HCT116 (cell line): Measurements from ENCODE around the gene DHRS11. TPM values are rescaled to one million over a fixed set of nuclear protein-coding genes. Genes with fewer than 3 reads are reported as not detected.

Source experiments
- ATAC-seq: fragments of 200-7000 bp; cut with Tn5 transposase; 2 replicates; pipeline ENCODE4 v1.9.1; 2020; ENCODE audit warnings: mild to moderate bottlenecking, moderate library complexity
- BruUV-seq: library from RNA; stranded (reverse); fragments of 400-500 nt; replicated peaks from 2 replicates; lab custom pipeline; 2021; lab: Mats Ljungman, UMichigan
- CTCF ChIA-PET: fragments of 300-600 bp; sonication (Branson Sonifier 250); formaldehyde crosslinking; loops from one replicate; lab custom pipeline; 2021; ENCODE audit warnings: antibody characterized with exemption; lab: Charles Lee
- POLR2A ChIA-PET: fragments of 300-600, 350-600 bp; sonication (Branson Sonifier 250); formaldehyde crosslinking; loops from one replicate; lab custom pipeline; 2021; ENCODE audit warnings: antibody characterized with exemption; lab: Charles Lee
- RAD21 ChIA-PET, 2 experiments: fragments of 300-600 bp; sonication (Branson Sonifier 250); formaldehyde crosslinking; loops; one replicate each; lab custom pipeline; 2023; ENCODE audit warnings: low total read pairs in 2 of 2; ENCODE audit not compliant: uncharacterized antibody in 2 of 2, unreplicated experiment in 2 of 2, low non-redundant PET in 1 of 2; lab: Charles Lee
- DNase-seq: peaks from one replicate; pipeline ENCODE4 v3.0.0-alpha.2; 2010; ENCODE audit warnings: low read depth, low spot score
- H2AFZ ChIP-seq: fragments of 200-600 bp; shearing (Covaris generic), sonication (generic); 2 replicates; pipeline ENCODE4 v1.6.1; 2017; ENCODE audit warnings: low read depth, mixed run types, mixed read lengths, antibody characterized with exemption, low read length; ENCODE audit not compliant: poor library complexity, severe bottlenecking
- H3K27ac ChIP-seq: 2 replicates; pipeline ENCODE4 v1.5.1; 2012; ENCODE audit warnings: low read depth, low read length
- H3K27me3 ChIP-seq: fragments of 200-600 bp; sonication (generic); 2 replicates; pipeline ENCODE4 v1.6.1; 2016; ENCODE audit warnings: mixed run types, low read length, mixed read lengths; ENCODE audit not compliant: insufficient read depth
- H3K36me3 ChIP-seq, 2 experiments: fragments of 200-500 bp in 1 of 2; fragments of 200-600 bp in 1 of 2; sonication (Bioruptor generic) in 1 of 2; sonication (generic) in 1 of 2; 2 replicates each; pipeline versions ENCODE4 v1.5.1 to v1.6.1; 2014 to 2016; ENCODE audit warnings: low read length in 2 of 2, inconsistent platforms in 1 of 2, mixed read lengths in 1 of 2, mixed run types in 1 of 2; ENCODE audit not compliant: insufficient read depth in 2 of 2, control insufficient read depth in 1 of 2
- H3K4me1 ChIP-seq, 2 experiments: fragments of 200-600 bp in 1 of 2; sonication (generic) in 1 of 2; 2 replicates each; pipeline versions ENCODE4 v1.5.1 to v1.6.1; 2012 to 2017; ENCODE audit warnings: low read length in 2 of 2, inconsistent platforms in 1 of 2, mild to moderate bottlenecking in 1 of 2, mixed read lengths in 1 of 2, mixed run types in 1 of 2, moderate library complexity in 1 of 2; ENCODE audit not compliant: insufficient read depth in 2 of 2, control insufficient read depth in 1 of 2
- H3K4me2 ChIP-seq: fragments of 200-600 bp; sonication (generic); 2 replicates; pipeline ENCODE4 v1.6.1; 2017; ENCODE audit warnings: mixed run types, low read length, mixed read lengths
- H3K4me3 ChIP-seq, 2 experiments: fragments of 200-600 bp in 1 of 2; sonication (generic) in 1 of 2; replicated peaks in 1 of 2; 2 replicates each; pipeline ENCODE4 v1.5.1; 2011 to 2016; ENCODE audit warnings: low read length in 2 of 2, control low read depth in 1 of 2, low read depth in 1 of 2, mild to moderate bottlenecking in 1 of 2, mixed read lengths in 1 of 2, mixed run types in 1 of 2
- H3K79me2 ChIP-seq: fragments of 200-600 bp; sonication (generic); 2 replicates; pipeline ENCODE4 v1.6.1; 2017; ENCODE audit warnings: mild to moderate bottlenecking, mixed run types, low read length, moderate library complexity, mixed read lengths; ENCODE audit not compliant: insufficient read depth
- H3K9ac ChIP-seq: fragments of 200-600 bp; sonication (generic); 2 replicates; pipeline ENCODE4 v1.6.1; 2016; ENCODE audit warnings: low read length, mixed read lengths
- H3K9me2 ChIP-seq: fragments of 200-600 bp; sonication (generic), shearing (Covaris generic); 2 replicates; pipeline ENCODE4 v1.6.1; 2017; ENCODE audit warnings: mixed run types, mild to moderate bottlenecking, moderate library complexity; ENCODE audit not compliant: insufficient read depth
- H3K9me3 ChIP-seq, 2 experiments: fragments of 200-500 bp in 1 of 2; fragments of 200-600 bp in 1 of 2; sonication (Bioruptor generic) in 1 of 2; sonication (generic) in 1 of 2; 2 replicates each; pipeline ENCODE4 v1.6.1; 2014 to 2017; ENCODE audit warnings: low read length in 2 of 2, mixed read lengths in 2 of 2, inconsistent platforms in 1 of 2, low read depth in 1 of 2, mild to moderate bottlenecking in 1 of 2, mixed run types in 1 of 2, moderate library complexity in 1 of 2; ENCODE audit not compliant: control insufficient read depth in 1 of 2, insufficient read depth in 1 of 2
- H4K20me1 ChIP-seq: fragments of 200-600 bp; sonication (generic), shearing (Covaris generic); 2 replicates; pipeline ENCODE4 v1.6.1; 2017; ENCODE audit warnings: mixed run types, mild to moderate bottlenecking, moderate library complexity; ENCODE audit not compliant: insufficient read depth
- ATF3 ChIP-seq: IDR thresholded peaks from 2 replicates; pipeline ENCODE4 v1.6.1; 2012
- CEBPB ChIP-seq: IDR thresholded peaks from 2 replicates; pipeline ENCODE4 v1.6.1; 2012; ENCODE audit warnings: low read depth
- CTCF ChIP-seq, 3 experiments: fragments of 200-600 bp in 1 of 3; sonication (generic) in 1 of 3; IDR thresholded peaks in 2 of 3; conservative IDR thresholded peaks in 1 of 3; 2 replicates each; pipeline ENCODE4 v1.5.1; 2012 to 2017; ENCODE audit warnings: low read depth in 2 of 3, low read length in 2 of 3, antibody characterized with exemption in 1 of 3, borderline replicate concordance in 1 of 3, control low read depth in 1 of 3, mild to moderate bottlenecking in 1 of 3, mixed read lengths in 1 of 3, mixed run types in 1 of 3, moderate library complexity in 1 of 3; ENCODE audit not compliant: insufficient read depth in 1 of 3
- ELF1 ChIP-seq: IDR thresholded peaks from 2 replicates; pipeline ENCODE4 v1.6.1; 2012; ENCODE audit warnings: low read depth, borderline replicate concordance
- EZH2phosphoT487 ChIP-seq: fragments of 200-600 bp; IDR thresholded peaks from 2 replicates; pipeline ENCODE4 v1.6.1; 2018; ENCODE audit warnings: antibody characterized with exemption, borderline replicate concordance
- POLR2A ChIP-seq: IDR thresholded peaks from 2 replicates; pipeline ENCODE4 v1.7.0; 2011; ENCODE audit warnings: borderline replicate concordance; ENCODE audit not compliant: insufficient read depth, insufficient read length; ENCODE audit errors: extremely low read depth
- SP1 ChIP-seq: IDR thresholded peaks from 2 replicates; pipeline ENCODE4 v1.6.1; 2012; ENCODE audit warnings: low read depth
- ZFX ChIP-seq: fragments of 450-650 bp; IDR thresholded peaks from 2 replicates; pipeline ENCODE4 v1.6.1; 2017
- intact Hi-C: fragments of 100-400 bp; cut with micrococcal nuclease; formaldehyde crosslinking; loops from 2 replicates; pipeline ENCODE4 v1.10.0; 2022
- total RNA-seq: library from RNA; stranded (reverse); gene quantifications from one replicate; pipeline ENCODE4 v1.2.1, GENCODE V29; 2021; ENCODE audit not compliant: unreplicated experiment
- TF ChIP-seq, protein P1 (sequence below): IDR thresholded peaks from 2 replicates; pipeline ENCODE4 v1.6.1; 2012
- TF ChIP-seq, protein P2 (sequence below): IDR thresholded peaks from 2 replicates; pipeline ENCODE4 v1.6.1; 2012; ENCODE audit warnings: low read depth

Gene DHRS11
- total RNA-seq, 1 experiment from 2014 or later = 21.5 TPM

- intact Hi-C loops = no loop called here
- Histone ChIP-seq H3K27ac (0 out of 2 replicates have a peak overlapping the region, but pooled peaks have one; percentile 58), H3K27me3 (no peaks in the 10 kb centered on the region), H3K36me3 (peaks cover 0 to 9% of the 10 kb centered on the region in 2 experiments; a peak in 1 of 4 replicates), H3K4me3 (no peak overlapping the region), H3K4me1 (peaks cover 17 to 31% of the 10 kb centered on the region in 2 experiments; a peak in 3 of 4 replicates), H4K20me1 (no peaks in the 10 kb centered on the region), H3K9me3 (no peaks in the 10 kb centered on the region)
- CTCF ChIA-PET = interaction anchor here (2.1 kb wide), 1 partner anchor 8 kb away, joined by 6 read pairs; the partner anchor contains the start of gene MRM1
- POLR2A ChIA-PET = no interaction called here
- BruUV-seq = no TSS peak
- DNase-seq = no peak
- TF ChIP-seq ELF1 (no peak), CTCF (IDR thresholded peaks at IDR 0.05 in 2 of 3, conservative IDR thresholded peaks at IDR 0.05 in 1 of 3; ENCODE audit: borderline replicate concordance in 1 of 3, insufficient read depth in 1 of 3, low read depth in 2 of 3, low read length in 2 of 3) (peak in 1 of 3 experiments; percentile 26; a peak in 1 of 6 replicates)
- TF ChIP-seq, all 23 proteins: peak for 1
- Histone ChIP-seq H3K79me2 (peaks cover 17% of the 10 kb centered on the region), H2AFZ (no peak overlapping the region), H3K9me2 (no peaks in the 10 kb centered on the region), H3K9ac (no peak overlapping the region), H3K4me2 (no peak overlapping the region)
- RAD21 ChIA-PET = no interaction called here
- no peak for ATAC-seq
These were observed 17.8 kb downstream of the DHRS11 start for GRCh38 chr17:36609498-36609862.

DNA sequence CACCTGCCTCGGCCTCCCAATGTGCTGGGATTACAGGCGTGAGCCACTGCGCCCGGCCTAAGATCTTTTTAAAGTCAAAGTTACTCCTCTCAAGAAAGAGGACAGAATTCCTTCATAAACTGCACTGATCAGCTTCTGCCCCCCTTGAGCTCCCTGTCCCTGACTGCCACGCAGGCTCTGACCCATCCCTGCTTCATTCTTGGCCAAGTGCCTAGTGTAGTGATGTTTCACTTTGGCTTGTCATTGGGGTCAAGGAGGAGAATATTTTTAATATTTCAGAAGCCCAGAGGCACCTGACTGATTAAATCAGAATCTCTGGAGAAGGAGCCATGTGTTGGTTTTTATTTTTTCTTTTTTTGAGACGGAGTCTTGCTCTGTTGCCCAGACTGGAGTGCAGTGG is 18.8 kb downstream of the DHRS11 start:
- H3K36me3 ChIP-seq = peaks cover 0 to 9% of the 10 kb centered on the region in 2 experiments; a peak in 1 of 4 replicates
- POLR2A ChIA-PET = no interaction called here
- CTCF ChIA-PET = interaction anchor here (0.7 to 2.1 kb wide), 3 partner anchors 8 to 65 kb away, joined by 3 to 6 read pairs (median 4); partner anchors contain the start of gene MRM1
- RAD21 ChIA-PET = no interaction called here
- no peak overlapping the region for H3K27ac ChIP-seq
- no peaks in the 10 kb centered on the region for H3K9me2 ChIP-seq
- peaks cover 17 to 31% of the 10 kb centered on the region in 2 experiments; a peak in 3 of 4 replicates for H3K4me1 ChIP-seq
- H3K4me3 ChIP-seq = no peak overlapping the region
- H4K20me1 ChIP-seq = no peaks in the 10 kb centered on the region
- intact Hi-C loops = no loop called here
- no peak for ATAC-seq
- H3K9ac ChIP-seq = no peak overlapping the region
- no peak overlapping the region for H3K4me2 ChIP-seq
- no peaks in the 10 kb centered on the region for H3K27me3 ChIP-seq
- peaks cover 7% of the 10 kb centered on the region for H3K79me2 ChIP-seq
- H3K9me3 ChIP-seq = no peaks in the 10 kb centered on the region
- DNase-seq = no peak
- H2AFZ ChIP-seq = no peak overlapping the region
- no TSS peak for BruUV-seq
- TF ChIP-seq SP1 (no peak), CTCF (IDR thresholded peaks at IDR 0.05 in 2 of 3, conservative IDR thresholded peaks at IDR 0.05 in 1 of 3; ENCODE audit: borderline replicate concordance in 1 of 3, insufficient read depth in 1 of 3, low read depth in 2 of 3, low read length in 2 of 3) (no peak), POLR2A (no peak), ZFX (no peak), CEBPB (no peak), ATF3 (no peak), EZH2phosphoT487 (no peak)
- TF ChIP-seq, protein P1, sequence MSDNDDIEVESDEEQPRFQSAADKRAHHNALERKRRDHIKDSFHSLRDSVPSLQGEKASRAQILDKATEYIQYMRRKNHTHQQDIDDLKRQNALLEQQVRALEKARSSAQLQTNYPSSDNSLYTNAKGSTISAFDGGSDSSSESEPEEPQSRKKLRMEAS = no peak
- TF ChIP-seq, protein P2, sequence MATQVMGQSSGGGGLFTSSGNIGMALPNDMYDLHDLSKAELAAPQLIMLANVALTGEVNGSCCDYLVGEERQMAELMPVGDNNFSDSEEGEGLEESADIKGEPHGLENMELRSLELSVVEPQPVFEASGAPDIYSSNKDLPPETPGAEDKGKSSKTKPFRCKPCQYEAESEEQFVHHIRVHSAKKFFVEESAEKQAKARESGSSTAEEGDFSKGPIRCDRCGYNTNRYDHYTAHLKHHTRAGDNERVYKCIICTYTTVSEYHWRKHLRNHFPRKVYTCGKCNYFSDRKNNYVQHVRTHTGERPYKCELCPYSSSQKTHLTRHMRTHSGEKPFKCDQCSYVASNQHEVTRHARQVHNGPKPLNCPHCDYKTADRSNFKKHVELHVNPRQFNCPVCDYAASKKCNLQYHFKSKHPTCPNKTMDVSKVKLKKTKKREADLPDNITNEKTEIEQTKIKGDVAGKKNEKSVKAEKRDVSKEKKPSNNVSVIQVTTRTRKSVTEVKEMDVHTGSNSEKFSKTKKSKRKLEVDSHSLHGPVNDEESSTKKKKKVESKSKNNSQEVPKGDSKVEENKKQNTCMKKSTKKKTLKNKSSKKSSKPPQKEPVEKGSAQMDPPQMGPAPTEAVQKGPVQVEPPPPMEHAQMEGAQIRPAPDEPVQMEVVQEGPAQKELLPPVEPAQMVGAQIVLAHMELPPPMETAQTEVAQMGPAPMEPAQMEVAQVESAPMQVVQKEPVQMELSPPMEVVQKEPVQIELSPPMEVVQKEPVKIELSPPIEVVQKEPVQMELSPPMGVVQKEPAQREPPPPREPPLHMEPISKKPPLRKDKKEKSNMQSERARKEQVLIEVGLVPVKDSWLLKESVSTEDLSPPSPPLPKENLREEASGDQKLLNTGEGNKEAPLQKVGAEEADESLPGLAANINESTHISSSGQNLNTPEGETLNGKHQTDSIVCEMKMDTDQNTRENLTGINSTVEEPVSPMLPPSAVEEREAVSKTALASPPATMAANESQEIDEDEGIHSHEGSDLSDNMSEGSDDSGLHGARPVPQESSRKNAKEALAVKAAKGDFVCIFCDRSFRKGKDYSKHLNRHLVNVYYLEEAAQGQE = no peak
